IMR-90 (cell line): ENCODE measurements around the gene MAGI3. TPM values are rescaled to one million over a fixed set of nuclear protein-coding genes. Genes with fewer than 3 reads are reported as not detected.

ENCODE experiments used
- ATAC-seq: fragments of 200-7000 bp; cut with Tn5 transposase; 2 replicates; pipeline ENCODE4 v1.9.1; 2020; ENCODE audit warnings: low read depth, mild to moderate bottlenecking, moderate library complexity
- BruUV-seq: library from RNA; stranded (reverse); fragments of 400-500 nt; replicated peaks from 2 replicates; lab custom pipeline; 2021; lab: Mats Ljungman, UMichigan
- CTCF ChIA-PET: fragments of 300-600 bp; formaldehyde crosslinking; extraction: SDS; loops from one replicate; lab custom pipeline; 2021; ENCODE audit warnings: antibody characterized with exemption; lab: Yijun Ruan, JAX
- POLR2A ChIA-PET: fragments of 300-600 bp; sonication (Branson Sonifier 250); formaldehyde crosslinking; loops from one replicate; lab custom pipeline; 2022; ENCODE audit warnings: antibody characterized with exemption; ENCODE audit not compliant: unreplicated experiment; lab: Charles Lee
- DNase-seq: peaks from one replicate; pipeline ENCODE4 v3.0.0; 2013
- H2AFZ ChIP-seq: replicated peaks from 2 replicates; pipeline ENCODE3; 2013; ENCODE audit warnings: low read length, mild to moderate bottlenecking; ENCODE audit not compliant: poor library complexity
- H2AK5ac ChIP-seq: 2 replicates; pipeline ENCODE4 v1.6.1; 2013; ENCODE audit warnings: low read depth, low read length, inconsistent platforms
- H2AK9ac ChIP-seq: replicated peaks from 2 replicates; pipeline ENCODE3; 2013; ENCODE audit warnings: mild to moderate bottlenecking, low read depth, low read length, moderate library complexity; ENCODE audit not compliant: poor library complexity
- H2BK120ac ChIP-seq: 2 replicates; pipeline ENCODE4 v1.6.1; 2013; ENCODE audit warnings: low read depth, low read length, inconsistent platforms
- H2BK15ac ChIP-seq: 3 replicates; pipeline ENCODE4 v1.6.1; 2013; ENCODE audit warnings: low read depth, low read length, inconsistent platforms
- H2BK20ac ChIP-seq: 2 replicates; pipeline ENCODE4 v1.6.1; 2013; ENCODE audit warnings: low read depth, mild to moderate bottlenecking, inconsistent platforms, low read length, moderate library complexity
- H2BK5ac ChIP-seq: 2 replicates; pipeline ENCODE4 v1.6.1; 2013; ENCODE audit warnings: mild to moderate bottlenecking, low read depth, low read length, inconsistent platforms; ENCODE audit not compliant: poor library complexity, severe bottlenecking
- H3K14ac ChIP-seq: replicated peaks from 2 replicates; pipeline ENCODE4 v1.6.1; 2013; ENCODE audit warnings: low read depth, low read length, inconsistent platforms
- H3K18ac ChIP-seq: 2 replicates; pipeline ENCODE4 v1.6.1; 2013; ENCODE audit warnings: low read depth, low read length, control low read depth
- H3K23ac ChIP-seq: 2 replicates; pipeline ENCODE4 v1.6.1; 2013; ENCODE audit warnings: low read depth, low read length, inconsistent platforms
- H3K27ac ChIP-seq: 2 replicates; pipeline ENCODE4 v1.5.1; 2013; ENCODE audit warnings: mild to moderate bottlenecking, control low read depth, low read length; ENCODE audit not compliant: insufficient read depth
- H3K27me3 ChIP-seq: 2 replicates; pipeline ENCODE4 v1.6.1; 2013; ENCODE audit warnings: low read length; ENCODE audit not compliant: control insufficient read depth, insufficient read depth
- H3K36me3 ChIP-seq: 2 replicates; pipeline ENCODE4 v1.6.1; 2013; ENCODE audit warnings: low read length, mixed read lengths; ENCODE audit not compliant: control insufficient read depth, insufficient read depth
- H3K4ac ChIP-seq: 2 replicates; pipeline ENCODE4 v1.6.1; 2013; ENCODE audit warnings: low read depth, low read length, inconsistent platforms
- H3K4me1 ChIP-seq: 2 replicates; pipeline ENCODE4 v1.6.1; 2013; ENCODE audit warnings: low read length, mixed read lengths; ENCODE audit not compliant: control insufficient read depth, insufficient read depth
- H3K4me2 ChIP-seq: 2 replicates; pipeline ENCODE4 v1.6.1; 2013; ENCODE audit warnings: low read depth, mild to moderate bottlenecking, control low read depth, low read length, moderate library complexity
- H3K4me3 ChIP-seq: 2 replicates; pipeline ENCODE4 v1.5.1; 2013; ENCODE audit warnings: low read depth, mild to moderate bottlenecking, control low read depth, low read length, moderate library complexity; ENCODE audit not compliant: insufficient read depth
- H3K56ac ChIP-seq: 2 replicates; pipeline ENCODE4 v1.6.1; 2013; ENCODE audit warnings: low read length, inconsistent platforms; ENCODE audit not compliant: insufficient read depth; ENCODE audit errors: extremely low read depth
- H3K79me1 ChIP-seq, 2 experiments: 2 replicates each; pipeline ENCODE4 v1.6.1; 2013; ENCODE audit warnings: low read length in 2 of 2, inconsistent platforms in 1 of 2, low read depth in 1 of 2
- H3K9ac ChIP-seq: 2 replicates; pipeline ENCODE4 v1.6.1; 2013; ENCODE audit warnings: low read depth, low read length, control low read depth
- H3K9me1 ChIP-seq: 2 replicates; pipeline ENCODE4 v1.6.1; 2013; ENCODE audit warnings: low read length, inconsistent platforms; ENCODE audit not compliant: insufficient read depth
- H3K9me3 ChIP-seq: 2 replicates; pipeline ENCODE4 v1.6.1; 2013; ENCODE audit warnings: low read length; ENCODE audit not compliant: control insufficient read depth, insufficient read depth
- H4K20me1 ChIP-seq: 2 replicates; pipeline ENCODE4 v1.6.1; 2013; ENCODE audit warnings: low read length, inconsistent platforms; ENCODE audit not compliant: insufficient read depth
- H4K5ac ChIP-seq: 2 replicates; pipeline ENCODE4 v1.6.1; 2013; ENCODE audit warnings: mild to moderate bottlenecking, low read depth, low read length, control low read depth
- H4K8ac ChIP-seq, 2 experiments: 2 replicates each; pipeline ENCODE4 v1.6.1; 2013; ENCODE audit warnings: low read depth in 2 of 2, low read length in 2 of 2, control low read depth in 1 of 2, inconsistent platforms in 1 of 2
- H4K91ac ChIP-seq: 2 replicates; pipeline ENCODE4 v1.6.1; 2013; ENCODE audit warnings: low read depth, low read length, inconsistent platforms; ENCODE audit not compliant: insufficient read depth
- BHLHE40 ChIP-seq: fragments of 150-350 bp; IDR thresholded peaks from 2 replicates; pipeline ENCODE4 v1.6.1; 2016; ENCODE audit warnings: mild to moderate bottlenecking, low read depth, low read length
- CEBPB ChIP-seq: IDR thresholded peaks from 2 replicates; pipeline ENCODE4 v1.6.1; 2012; ENCODE audit warnings: low read depth, low read length, improper control_type of control experiment
- FOS ChIP-seq: fragments of 150-350 bp; IDR thresholded peaks from 2 replicates; pipeline ENCODE4 v1.6.1; 2016; ENCODE audit warnings: low read depth, low read length
- MAFK ChIP-seq: IDR thresholded peaks from 2 replicates; pipeline ENCODE4 v1.6.1; 2012; ENCODE audit warnings: low read depth, low read length, improper control_type of control experiment
- NFE2L2 ChIP-seq: fragments of 150-350 bp; IDR thresholded peaks from 2 replicates; pipeline ENCODE4 v1.6.1; 2016; ENCODE audit warnings: low read depth, mild to moderate bottlenecking, low read length
- POLR2A ChIP-seq: IDR thresholded peaks from 2 replicates; pipeline ENCODE4 v1.6.1; 2012; ENCODE audit warnings: mild to moderate bottlenecking, low read depth, low read length
- RAD21 ChIP-seq: IDR thresholded peaks from 2 replicates; pipeline ENCODE4 v1.6.1; 2012; ENCODE audit warnings: low read length, improper control_type of control experiment
- WGBS, 2 experiments: methylation state at CpG; one replicate each; pipeline versions ENCODE4 v1.1.5 to v1.1.7; 2013; ENCODE audit warnings: missing lambda C conversion rate in 2 of 2; ENCODE audit not compliant: insufficient read length in 1 of 2; ENCODE audit errors: extremely low coverage in 2 of 2; 5-methylcytosine and 5-hydroxymethylcytosine counted together
- dilution Hi-C: fragments of 300-500 bp; cut with HindIII; formaldehyde crosslinking; loops from one replicate; pipeline ENCODE4 v1.14.3; 2018; ENCODE audit warnings: low sequenced_read_pairs; ENCODE audit not compliant: unreplicated experiment
- in situ Hi-C: fragments of 300-500 bp; cut with MboI; formaldehyde crosslinking; loops from 3 replicates; pipeline ENCODE4 v1.14.3; 2019; ENCODE audit warnings: low sequenced_read_pairs, inconsistent platforms, mixed read lengths
- intact Hi-C: fragments of 100-400 bp; cut with micrococcal nuclease; formaldehyde crosslinking; loops from 2 replicates; pipeline ENCODE4 v1.10.0; 2022
- polyA plus RNA-seq, 3 experiments: library from polyadenylated mRNA; depleted of rRNA; stranded (reverse); fragments of >200 nt; gene quantifications; 2 replicates each; pipeline ENCODE4 v1.2.3, GENCODE V29; 2012; ENCODE audit warnings: low replicate concordance in 1 of 3
- total RNA-seq: library from RNA; depleted of rRNA; stranded (reverse); fragments of >200 nt; gene quantifications from 2 replicates; pipeline ENCODE4 v1.2.3, GENCODE V29; 2012

Gene MAGI3
- total and polyA plus RNA-seq, 2 of the 4 experiments (the other 2 are of a cell fraction): 2.5 to 8.8 TPM

DNA sequence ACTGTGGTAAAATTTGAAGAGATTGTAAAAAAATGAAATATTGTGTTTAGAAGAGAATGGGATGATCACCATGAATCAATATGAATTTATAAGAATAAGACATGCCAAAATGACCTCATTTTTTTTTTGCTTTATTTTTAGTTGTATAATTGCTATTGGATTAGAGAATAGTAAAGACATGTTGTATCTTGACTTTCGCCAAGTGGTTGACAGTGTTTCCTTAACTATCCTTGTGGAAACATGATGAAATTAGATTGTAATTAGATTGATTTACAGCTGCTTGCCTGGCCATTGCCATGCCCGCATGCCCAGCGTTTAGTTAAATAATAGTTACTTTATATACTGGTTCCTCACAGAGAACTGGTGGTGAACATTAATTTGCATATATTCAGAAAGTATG, 154.9 kb downstream of the MAGI3 start:
- Histone ChIP-seq H3K14ac (no peak overlapping the region), H2AFZ (no peak overlapping the region), H3K18ac (no peak overlapping the region), H3K9me3 (no peaks in the 10 kb centered on the region), H3K9ac (no peak overlapping the region), H3K27me3 (no peaks in the 10 kb centered on the region), H3K23ac (no peak overlapping the region), H4K5ac (no peak overlapping the region), H3K4ac (no peak overlapping the region), H2BK20ac (no peak overlapping the region), H3K56ac (no peak overlapping the region), H3K4me1 (peaks cover 9% of the 10 kb centered on the region), H4K91ac (no peak overlapping the region), H2BK5ac (no peak overlapping the region), H3K79me1 (peaks cover 12 to 37% of the 10 kb centered on the region in 2 experiments; a peak in 3 of 4 replicates), H3K9me1 (peaks cover 5% of the 10 kb centered on the region; the same call in 1 of the 2 replicates), H3K4me3 (no peak overlapping the region), H2BK120ac (no peak overlapping the region), H2AK9ac (no peak overlapping the region), H2AK5ac (no peak overlapping the region), H4K20me1 (no peaks in the 10 kb centered on the region), H3K36me3 (no peaks in the 10 kb centered on the region), H3K4me2 (no peak overlapping the region), H2BK15ac (no peak overlapping the region), H4K8ac (no peak overlapping the region), H3K27ac (no peak overlapping the region)
- dilution Hi-C loops (no loop called here), intact Hi-C loops (loop anchor here (5.0 kb wide), 1 partner anchor 37 kb away; no protein-coding TSS in a partner anchor), in situ Hi-C loops (no loop called here)
- ChIA-PET CTCF (no interaction called here), POLR2A (no interaction called here)
- ATAC-seq (no peak), DNase-seq (no peak)
- TF ChIP-seq BHLHE40 (no peak), FOS (no peak), RAD21 (no peak), POLR2A (no peak), NFE2L2 (no peak), CEBPB (no peak), MAFK (no peak)
- BruUV-seq: no TSS peak
- WGBS, 2 experiments: no CpG with 5 or more reads among the region's 3 CpGs
